Keratinocyte (primary cell): ENCODE data around the gene SCAMP1. TPM values are rescaled to one million over a fixed set of nuclear protein-coding genes. Genes with fewer than 3 reads are reported as not detected.

Source experiments
- DNase-seq: peaks from one replicate; pipeline ENCODE4 v3.0.0-alpha.2; 2011; ENCODE audit warnings: low read depth, missing footprints, low spot score
- FAIRE-seq: peaks from 2 replicates; lab custom pipeline; 2011; peaks lifted over from hg19 to GRCh38; lab: Jason Lieb, UNC
- H2AFZ ChIP-seq: 2 replicates; pipeline ENCODE4 v1.6.0; 2012; ENCODE audit warnings: low read length, control low read depth, inconsistent platforms; ENCODE audit not compliant: control insufficient read depth
- H3K27ac ChIP-seq: 2 replicates; pipeline ENCODE4 v1.5.1; 2011; ENCODE audit warnings: low read length; ENCODE audit not compliant: control insufficient read depth, insufficient read depth
- H3K27me3 ChIP-seq: 3 replicates; pipeline ENCODE4 v1.6.0; 2011; ENCODE audit warnings: low read length; ENCODE audit not compliant: control insufficient read depth, insufficient read depth; ENCODE audit errors: extremely low read depth
- H3K36me3 ChIP-seq, 2 experiments: 2 replicates in 1 of 2; 3 replicates in 1 of 2; pipeline ENCODE4 v1.5.1; 2011; ENCODE audit warnings: low read length in 2 of 2, mild to moderate bottlenecking in 1 of 2; ENCODE audit not compliant: control insufficient read depth in 2 of 2, insufficient read depth in 2 of 2; ENCODE audit errors: extremely low read depth in 1 of 2
- H3K4me1 ChIP-seq: 3 replicates; pipeline ENCODE4 v1.5.1; 2011; ENCODE audit warnings: low read length; ENCODE audit not compliant: control insufficient read depth, insufficient read depth; ENCODE audit errors: extremely low read depth
- H3K4me2 ChIP-seq: 3 replicates; pipeline ENCODE4 v1.6.0; 2011; ENCODE audit warnings: low read depth, low read length; ENCODE audit not compliant: control insufficient read depth, insufficient read depth; ENCODE audit errors: extremely low read depth
- H3K4me3 ChIP-seq, 3 experiments: fragments of 200-600 bp in 1 of 3; sonication (generic) in 1 of 3; 2 replicates in 2 of 3; 3 replicates in 1 of 3; pipeline ENCODE4 v1.5.1; 2011 to 2016; ENCODE audit warnings: low read length in 3 of 3, mild to moderate bottlenecking in 3 of 3, control low read depth in 2 of 3, inconsistent platforms in 1 of 3, low read depth in 1 of 3, mixed read lengths in 1 of 3, mixed run types in 1 of 3, moderate library complexity in 1 of 3; ENCODE audit not compliant: control insufficient read depth in 2 of 3, insufficient read depth in 2 of 3; ENCODE audit errors: extremely low read depth in 1 of 3
- H3K79me2 ChIP-seq: 2 replicates; pipeline ENCODE4 v1.6.0; 2012; ENCODE audit warnings: low read length; ENCODE audit not compliant: control insufficient read depth, insufficient read depth
- H3K9ac ChIP-seq: 3 replicates; pipeline ENCODE4 v1.6.0; 2011; ENCODE audit warnings: low read length; ENCODE audit not compliant: control insufficient read depth, insufficient read depth; ENCODE audit errors: extremely low read depth
- H3K9me1 ChIP-seq: 3 replicates; pipeline ENCODE4 v1.6.0; 2011; ENCODE audit warnings: low read length; ENCODE audit not compliant: control insufficient read depth, insufficient read depth; ENCODE audit errors: extremely low read depth
- H3K9me3 ChIP-seq: 2 replicates; pipeline ENCODE4 v1.5.1; 2012; ENCODE audit warnings: low read depth, low read length; ENCODE audit not compliant: control insufficient read depth
- H4K20me1 ChIP-seq: 3 replicates; pipeline ENCODE4 v1.6.0; 2011; ENCODE audit warnings: low read length; ENCODE audit not compliant: control insufficient read depth, insufficient read depth; ENCODE audit errors: extremely low read depth
- CTCF ChIP-seq, 3 experiments: IDR thresholded peaks in 1 of 3; conservative IDR thresholded peaks in 1 of 3; optimal IDR thresholded peaks in 1 of 3; 2 replicates in 2 of 3; 3 replicates in 1 of 3; pipeline versions ENCODE3 to v1.5.1; 2011; ENCODE audit warnings: low read length in 3 of 3, mild to moderate bottlenecking in 3 of 3, moderate library complexity in 2 of 3, control low read depth in 1 of 3, inconsistent platforms in 1 of 3; ENCODE audit not compliant: insufficient read depth in 2 of 3; ENCODE audit errors: extremely low read depth in 1 of 3
- EZH2 ChIP-seq: IDR thresholded peaks from one replicate; pipeline ENCODE4 v1.6.1; 2012; ENCODE audit warnings: inconsistent platforms, mild to moderate bottlenecking, low read length, moderate library complexity
- dilution Hi-C: fragments of 300-500 bp; cut with MboI; formaldehyde crosslinking; loops from one replicate; pipeline ENCODE4 v1.7.0; 2020; ENCODE audit warnings: low sequenced_read_pairs; ENCODE audit not compliant: extremely low pct_ligation_motif_present
- polyA plus RNA-seq, 5 experiments: library from polyadenylated mRNA; depleted of rRNA in 3 of 5; stranded (reverse) in 3 of 5; stranded (forward) in 1 of 5; unstranded in 1 of 5; fragments of >200 nt; gene quantifications; 1 replicate in 1 of 5; 2 replicates in 3 of 5; 3 replicates in 1 of 5; pipeline versions ENCODE4 v1.2.1 to v1.2.3, GENCODE V29; 2011 to 2012; ENCODE audit warnings: missing spikeins in 2 of 5, low read depth in 1 of 5, low replicate concordance in 1 of 5

Gene SCAMP1
- polyA plus RNA-seq, 1 donor (not counting 4 experiments of a cell fraction or from before 2014, with no cell fraction given), result 36.6 TPM

GRCh38 chr5:78509884-78510769, 149.7 kb downstream of the SCAMP1 start:
- Histone ChIP-seq H3K9me3 (no peaks in the 10 kb centered on the region), H3K4me3 (no peak overlapping the region), H3K9me1 (peaks cover 2% of the 10 kb centered on the region), H3K79me2 (no peaks in the 10 kb centered on the region), H4K20me1 (no peaks in the 10 kb centered on the region), H3K36me3 (peaks cover 0 to 3% of the 10 kb centered on the region in 2 experiments), H3K4me1 (peaks cover 11% of the 10 kb centered on the region), H3K27ac (no peak overlapping the region), H2AFZ (no peak overlapping the region), H3K27me3 (no peaks in the 10 kb centered on the region), H3K4me2 (peak overlapping the region; percentile 50), H3K9ac (peak overlapping the region; percentile 24)
- dilution Hi-C loops, result no loop called here
- no peak for DNase-seq
- TF ChIP-seq CTCF (optimal IDR thresholded peaks at IDR 0.05 in 1 of 3, IDR thresholded peaks at IDR 0.05 in 1 of 3, conservative IDR thresholded peaks at IDR 0.05 in 1 of 3; ENCODE audit: extremely low read depth in 1 of 3, insufficient read depth in 2 of 3, low read length in 3 of 3) (peak in 1 of 3 experiments; percentile 6), EZH2 (no peak)
- no peak for FAIRE-seq

- Histone ChIP-seq H2AFZ (no peak overlapping the region), H3K4me2 (no peak overlapping the region)
Measured at GRCh38 chr5:78511121-78511906, 150.9 kb downstream of the SCAMP1 start.

More at GRCh38 chr5:78511121-78511906, 150.9 kb downstream of the SCAMP1 start:
- Histone ChIP-seq H3K27me3 (no peaks in the 10 kb centered on the region), H3K27ac (no peak overlapping the region), H3K36me3 (peaks cover 0 to 2% of the 10 kb centered on the region in 2 experiments), H3K4me1 (peaks cover 3% of the 10 kb centered on the region), H3K9ac (no peak overlapping the region), H3K9me1 (peaks cover 2% of the 10 kb centered on the region), H3K79me2 (no peaks in the 10 kb centered on the region), H3K4me3 (no peak overlapping the region), H4K20me1 (no peaks in the 10 kb centered on the region), H3K9me3 (no peaks in the 10 kb centered on the region)
- no peak for DNase-seq
- dilution Hi-C loops, result no loop called here
- TF ChIP-seq CTCF (optimal IDR thresholded peaks at IDR 0.05 in 1 of 3, IDR thresholded peaks at IDR 0.05 in 1 of 3, conservative IDR thresholded peaks at IDR 0.05 in 1 of 3; ENCODE audit: extremely low read depth in 1 of 3, insufficient read depth in 2 of 3, low read length in 3 of 3) (no peak), EZH2 (no peak)
- FAIRE-seq, result no peak
